Measurements from ENCODE around the gene CPSF3.

Gene CPSF3

GRCh38 chr2:9405636-9406035, 17.8 kb upstream of the CPSF3 start:
- DNase-seq (ENCODE audit: low read depth): no peak
- H3K4me3 ChIP-seq (ENCODE audit: low read depth, low read length): no peak overlapping the region
- TF ChIP-seq CTCF (IDR thresholded peaks at IDR 0.05; ENCODE audit: insufficient read depth, low read depth, low read length, missing control alignments): no peak

DNA sequence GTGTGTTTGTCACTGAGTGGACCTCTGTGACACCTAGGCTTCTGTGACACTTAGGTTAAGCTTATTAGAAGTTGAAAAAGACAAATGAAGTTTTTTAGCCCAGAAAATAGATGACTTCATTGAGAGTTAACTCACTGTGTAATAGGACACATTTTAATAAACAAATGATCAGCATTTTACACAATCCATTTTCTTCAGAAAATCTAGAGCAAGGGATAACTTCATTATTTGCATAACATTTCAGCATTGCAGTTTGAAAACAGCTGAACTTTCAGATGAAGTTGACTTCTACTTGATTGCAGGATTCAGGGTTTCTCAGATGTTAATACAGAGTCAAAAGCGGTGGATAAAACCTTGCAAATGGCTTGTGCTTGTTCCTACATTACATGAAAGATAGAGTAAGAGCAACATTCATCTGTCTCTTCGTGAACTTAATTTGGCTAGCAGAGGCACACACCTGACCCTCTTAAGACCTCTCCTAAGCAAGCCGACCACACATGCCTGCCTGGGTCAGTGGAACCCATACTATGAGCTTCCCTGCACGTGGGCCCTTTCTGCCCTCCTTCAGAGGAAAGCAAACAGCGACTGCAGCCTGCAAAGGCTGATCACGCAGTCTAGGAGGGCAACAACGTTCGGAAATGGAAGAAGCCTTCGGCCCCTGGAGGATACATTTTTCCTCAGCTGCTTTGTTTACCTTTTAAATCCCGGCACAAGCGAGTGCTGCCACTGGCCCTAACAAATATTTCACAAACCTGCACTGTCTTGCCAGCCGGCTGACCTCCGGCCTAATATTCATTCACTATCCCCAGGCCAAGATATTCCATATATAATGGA, 16.7 kb upstream of the CPSF3 start:
- no peak for TF ChIP-seq CTCF (IDR thresholded peaks at IDR 0.05; ENCODE audit: insufficient read depth, low read depth, low read length, missing control alignments)
- no peak overlapping the region for H3K4me3 ChIP-seq (ENCODE audit: low read depth, low read length)
- no peak for DNase-seq (ENCODE audit: low read depth)

- no peak overlapping the region for H3K4me3 ChIP-seq (ENCODE audit: low read depth, low read length)
- DNase-seq (ENCODE audit: low read depth): no peak
- no peak for TF ChIP-seq CTCF (IDR thresholded peaks at IDR 0.05; ENCODE audit: insufficient read depth, low read depth, low read length, missing control alignments)
Measured at GRCh38 chr2:9407363-9407811, 16.1 kb upstream of the CPSF3 start.

DNA sequence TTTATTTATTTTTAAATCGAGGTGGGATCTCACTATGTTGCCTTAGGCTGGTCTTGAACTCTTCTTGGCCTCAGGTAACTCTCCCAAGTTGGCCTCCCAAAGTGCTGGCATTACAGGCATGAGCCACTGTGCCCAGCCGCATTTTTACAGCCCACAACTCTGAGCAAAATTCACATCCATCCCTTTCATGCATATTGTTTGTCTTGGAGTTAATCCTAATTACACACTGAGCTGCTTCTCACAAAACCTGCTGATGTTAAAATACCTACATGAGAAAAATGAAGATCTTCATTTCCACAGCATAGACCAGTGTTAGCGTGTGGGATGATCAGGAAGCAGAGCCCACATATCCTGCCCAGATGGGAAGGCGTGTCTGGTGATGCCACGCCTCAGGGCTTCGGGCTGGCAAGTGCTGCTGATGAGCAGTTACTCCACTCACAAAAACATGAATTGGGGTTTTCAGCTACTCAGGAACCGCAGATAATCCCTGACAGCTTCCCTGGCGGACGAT, 14.8 kb upstream of the CPSF3 start:
- DNase-seq (ENCODE audit: low read depth): no peak
- no peak for TF ChIP-seq CTCF (IDR thresholded peaks at IDR 0.05; ENCODE audit: insufficient read depth, low read depth, low read length, missing control alignments)
- H3K4me3 ChIP-seq (ENCODE audit: low read depth, low read length): no peak overlapping the region

DNA sequence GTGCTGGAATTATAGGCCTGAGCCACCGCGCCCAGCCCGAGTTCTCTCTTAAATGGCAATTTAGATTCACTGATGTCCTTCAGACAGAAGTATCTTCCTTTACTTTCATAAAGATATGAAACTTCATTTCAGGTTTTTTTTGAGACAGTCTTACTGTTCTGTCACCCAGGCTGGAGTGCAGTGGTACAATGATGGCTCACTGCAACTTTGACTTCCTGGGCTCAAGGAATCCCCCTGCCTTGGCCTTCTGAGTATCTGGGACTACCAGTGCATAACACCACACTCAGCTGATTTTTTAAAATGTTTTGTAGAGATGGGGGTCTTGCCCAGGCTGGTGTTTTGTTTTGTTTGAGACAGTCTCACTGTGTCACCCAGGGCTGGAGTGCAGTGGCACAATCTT, 13.3 kb upstream of the CPSF3 start:
- TF ChIP-seq CTCF (IDR thresholded peaks at IDR 0.05; ENCODE audit: insufficient read depth, low read depth, low read length, missing control alignments): no peak
- DNase-seq (ENCODE audit: low read depth): peak; percentile 57
- H3K4me3 ChIP-seq (ENCODE audit: low read depth, low read length): no peak overlapping the region

DNA sequence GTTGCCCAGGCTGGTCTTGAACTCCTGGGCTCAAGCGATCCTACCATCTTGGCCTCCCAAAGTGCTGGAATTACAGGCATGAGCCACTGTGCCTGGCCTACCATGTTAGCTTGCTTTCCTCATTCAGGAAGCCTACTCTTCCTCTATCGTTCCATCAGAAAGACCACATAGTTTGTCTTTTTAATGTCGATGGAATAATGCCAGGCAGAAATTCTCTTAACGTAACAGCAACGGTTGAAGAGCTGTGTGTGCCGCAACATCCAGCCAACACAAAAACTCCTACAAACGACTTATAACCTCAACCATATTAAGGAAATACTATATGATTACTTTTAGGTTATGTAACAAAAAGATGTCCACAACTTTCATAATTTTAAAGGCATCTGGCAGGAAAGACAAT, 10.7 kb upstream of the CPSF3 start:
- H3K4me3 ChIP-seq (ENCODE audit: low read depth, low read length): no peak overlapping the region
- DNase-seq (ENCODE audit: low read depth): no peak
- TF ChIP-seq CTCF (IDR thresholded peaks at IDR 0.05; ENCODE audit: insufficient read depth, low read depth, low read length, missing control alignments): no peak
